SK-N-MC (cell line): ENCODE data around the gene GINM1.

Experiments used
- EZH2 ChIP-seq: fragments of 200-600 bp; sonication (generic); IDR thresholded peaks from one replicate; pipeline ENCODE4 v1.6.1; 2017; ENCODE audit warnings: antibody characterized with exemption
- POLR2AphosphoS5 ChIP-seq: IDR thresholded peaks from 2 replicates; pipeline ENCODE4 v1.6.1; 2012; ENCODE audit warnings: mild to moderate bottlenecking, low read depth, low read length, borderline replicate concordance

- TF ChIP-seq POLR2AphosphoS5 (no peak), EZH2 (no peak)
Observed at GRCh38 chr6:149551920-149552319, 14.3 kb upstream of the GINM1 start.
